Upper lobe of right lung (tissue), 1 donor: ENCODE data around the gene CFAP251. TPM values are rescaled to one million over a fixed set of nuclear protein-coding genes. Genes with fewer than 3 reads are reported as not detected.

Source experiments
- ATAC-seq: fragments of 200-7000 bp; cut with Tn5 transposase; one replicate; pipeline ENCODE4 v1.9.1; 2020; ENCODE audit warnings: mild to moderate bottlenecking, moderate library complexity
- DNase-seq: peaks from one replicate; pipeline ENCODE4 v3.0.0-alpha.2; 2020
- H3K27ac ChIP-seq: fragments of 200-600 bp; one replicate; pipeline ENCODE4 v1.8.0; 2022
- H3K27me3 ChIP-seq: fragments of 200-600 bp; one replicate; pipeline ENCODE4 v1.8.0; 2022; ENCODE audit warnings: mild to moderate bottlenecking
- H3K36me3 ChIP-seq: fragments of 200-600 bp; one replicate; pipeline ENCODE4 v1.8.0; 2022
- H3K4me1 ChIP-seq: fragments of 200-600 bp; one replicate; pipeline ENCODE4 v1.8.0; 2022
- H3K4me3 ChIP-seq: fragments of 200-600 bp; one replicate; pipeline ENCODE4 v1.8.0; 2022; ENCODE audit warnings: mild to moderate bottlenecking
- H3K9me3 ChIP-seq: fragments of 200-600 bp; one replicate; pipeline ENCODE4 v1.8.0; 2022
- CTCF ChIP-seq: fragments of 200-600 bp; IDR thresholded peaks from one replicate; pipeline ENCODE4 v1.8.0; 2022; ENCODE audit warnings: antibody characterized with exemption
- intact Hi-C: fragments of 100-400 bp; cut with DNase I; formaldehyde crosslinking; loops from one replicate; pipeline ENCODE4 v1.11.0; 2022
- total RNA-seq: library from RNA; stranded (reverse); fragmentation: NEBNext Ultra II Directional; extraction: Animal tissue kit (Norgen Biotek cat#: 25700); gene quantifications from one replicate; pipeline ENCODE4 v1.2.1, GENCODE V29; 2021
- donor health status: DM: no; HTN: yes; CAD: no; lungs with severe emphysema.

The CFAP251 gene
- total RNA-seq, 1 donor from 2014 or later, result 2.5 TPM

GRCh38 chr12:121968876-121969275 is 50.5 kb downstream of the CFAP251 start:
- H3K36me3 ChIP-seq, result no peaks in the 10 kb centered on the region
- no peak overlapping the region for H3K4me3 ChIP-seq
- DNase-seq (no peak), ATAC-seq (peak; percentile 92)
- H3K27me3 ChIP-seq, result no peaks in the 10 kb centered on the region
- peak overlapping the region; percentile 24 for H3K27ac ChIP-seq
- intact Hi-C loops, result no loop called here
- no peak for TF ChIP-seq CTCF
- H3K4me1 ChIP-seq, result peaks cover 4% of the 10 kb centered on the region
- H3K9me3 ChIP-seq, result no peaks in the 10 kb centered on the region

- Histone ChIP-seq H3K36me3 (no peaks in the 10 kb centered on the region), H3K27ac (no peak overlapping the region), H3K4me3 (no peak overlapping the region), H3K27me3 (no peaks in the 10 kb centered on the region), H3K4me1 (peaks cover 4% of the 10 kb centered on the region), H3K9me3 (no peaks in the 10 kb centered on the region)
- TF ChIP-seq CTCF, result no peak
- DNase-seq, result no peak
- ATAC-seq, result no peak
- intact Hi-C loops, result no loop called here
Measured at GRCh38 chr12:121969726-121970125, 51.3 kb downstream of the CFAP251 start.

GRCh38 chr12:121970581-121971300 is 52.3 kb downstream of the CFAP251 start:
- intact Hi-C loops, result no loop called here
- peak; percentile 18 for ATAC-seq
- no peaks in the 10 kb centered on the region for H3K36me3 ChIP-seq

GRCh38 chr12:121974026-121974985 is 55.9 kb downstream of the CFAP251 start:
- Histone ChIP-seq H3K27me3 (no peaks in the 10 kb centered on the region), H3K4me1 (no peaks in the 10 kb centered on the region), H3K27ac (no peak overlapping the region), H3K9me3 (no peaks in the 10 kb centered on the region), H3K4me3 (no peak overlapping the region), H3K36me3 (no peaks in the 10 kb centered on the region)
- ATAC-seq (no peak), DNase-seq (no peak)
- intact Hi-C loops, result no loop called here
- TF ChIP-seq CTCF, result no peak

More at GRCh38 chr12:121970581-121971300, 52.3 kb downstream of the CFAP251 start:
- DNase-seq, result no peak
- no peak for TF ChIP-seq CTCF
- H3K4me3 ChIP-seq, result no peak overlapping the region
- no peaks in the 10 kb centered on the region for H3K27me3 ChIP-seq
- no peak overlapping the region for H3K27ac ChIP-seq
- no peaks in the 10 kb centered on the region for H3K4me1 ChIP-seq
- no peaks in the 10 kb centered on the region for H3K9me3 ChIP-seq

GRCh38 chr12:121975021-121975420 is 56.6 kb downstream of the CFAP251 start:
- no peak for TF ChIP-seq CTCF

More at GRCh38 chr12:121975021-121975420, 56.6 kb downstream of the CFAP251 start:
- Histone ChIP-seq H3K36me3 (no peaks in the 10 kb centered on the region), H3K4me3 (no peak overlapping the region), H3K27ac (no peak overlapping the region), H3K9me3 (no peaks in the 10 kb centered on the region), H3K27me3 (no peaks in the 10 kb centered on the region), H3K4me1 (no peaks in the 10 kb centered on the region)
- DNase-seq (no peak), ATAC-seq (no peak)
- intact Hi-C loops, result no loop called here
